GM10248 (cell line): ENCODE data around the gene SLC46A2.

Source experiments
- CTCF ChIA-PET: fragments of 300-600 bp; sonication (Branson Sonifier 250); formaldehyde crosslinking; extraction: SDS; loops from one replicate; lab custom pipeline; 2021; ENCODE audit warnings: antibody characterized with exemption; lab: Yijun Ruan, JAX
- POLR2A ChIA-PET: fragments of 350-650 bp; sonication (Branson Sonifier 250); formaldehyde crosslinking; extraction: SDS; loops from one replicate; lab custom pipeline; 2020; ENCODE audit warnings: antibody characterized with exemption; lab: Yijun Ruan, JAX
- DNase-seq: peaks from one replicate; pipeline ENCODE4 v3.0.0; 2012; ENCODE audit errors: extremely low spot score
- CTCF ChIP-seq: IDR thresholded peaks from 2 replicates; pipeline ENCODE4 v1.5.1; 2012; ENCODE audit warnings: mild to moderate bottlenecking, low read depth; ENCODE audit errors: extremely low read depth, missing control alignments, control extremely low read depth

Gene SLC46A2

GRCh38 chr9:112853882-112854585, 36.6 kb downstream of the SLC46A2 start:
- POLR2A ChIA-PET = no interaction called here
- TF ChIP-seq CTCF = no peak
- CTCF ChIA-PET = interaction anchor here (1.1 to 2.6 kb wide), 2 partner anchors 8 to 49 kb away, joined by 4 to 14 read pairs; no protein-coding TSS in a partner anchor
- DNase-seq = no peak

GRCh38 chr9:112852741-112853504, 37.8 kb downstream of the SLC46A2 start:
- POLR2A ChIA-PET = no interaction called here
- CTCF ChIA-PET = interaction anchor here (1.1 kb wide), 1 partner anchor 50 kb away, joined by 5 read pairs; no protein-coding TSS in a partner anchor
- TF ChIP-seq CTCF = no peak
- no peak for DNase-seq

GRCh38 chr9:112850840-112851239, 39.8 kb downstream of the SLC46A2 start:
- no peak for DNase-seq
- CTCF ChIA-PET = interaction anchor here (1.4 to 1.6 kb wide), 2 partner anchors 8 to 52 kb away, joined by 4 to 6 read pairs; no protein-coding TSS in a partner anchor
- no peak for TF ChIP-seq CTCF
- POLR2A ChIA-PET = no interaction called here

GRCh38 chr9:112849363-112849922, 41.2 kb downstream of the SLC46A2 start:
- CTCF ChIA-PET = interaction anchor here (2.7 kb wide), 1 partner anchor 53 kb away, joined by 8 read pairs; no protein-coding TSS in a partner anchor
- POLR2A ChIA-PET = no interaction called here
- no peak for DNase-seq
- no peak for TF ChIP-seq CTCF

GRCh38 chr9:112848316-112849151, 42.1 kb downstream of the SLC46A2 start:
- no peak for TF ChIP-seq CTCF
- DNase-seq = no peak
- ChIA-PET CTCF (interaction anchor here (2.7 kb wide), 1 partner anchor 54 kb away, joined by 8 read pairs; no protein-coding TSS in a partner anchor), POLR2A (no interaction called here)
